Thyroid gland (tissue), 4 donors: ENCODE results near the gene CWF19L2. TPM values are rescaled to one million over a fixed set of nuclear protein-coding genes. Genes with fewer than 3 reads are reported as not detected.
"Not testable (repeated sequence)": the region's sequence is repeated elsewhere in the genome, so short reads cannot be mapped to it uniquely, and the experiment has no call there.

ENCODE experiments used
- DNase-seq, 2 donors: peaks; one replicate each; pipeline ENCODE4 v3.0.0-alpha.2; 2019
- H3K27ac ChIP-seq, 3 donors: fragments of 200-600 bp; sonication (generic); 1 replicate in 2 of 3; 2 replicates in 1 of 3; pipeline ENCODE4 v1.5.1; 2016 to 2019; ENCODE audit warnings: mild to moderate bottlenecking in 1 of 3, moderate library complexity in 1 of 3
- H3K27me3 ChIP-seq: fragments of 200-600 bp; sonication (generic); one replicate; pipeline ENCODE4 v1.5.1; 2019
- H3K36me3 ChIP-seq, 2 donors: fragments of 200-600 bp; sonication (generic); one replicate each; pipeline ENCODE4 v1.5.1; 2016 to 2019
- H3K4me1 ChIP-seq, 2 donors: fragments of 200-600 bp; sonication (generic); one replicate each; pipeline ENCODE4 v1.5.1; 2017 to 2019
- H3K4me3 ChIP-seq, 3 donors: fragments of 200-600 bp; sonication (generic); replicated peaks in 1 of 3; 1 replicate in 2 of 3; 2 replicates in 1 of 3; pipeline ENCODE4 v1.5.1; 2016; ENCODE audit warnings: mild to moderate bottlenecking in 1 of 3
- H3K9me3 ChIP-seq: fragments of 200-600 bp; sonication (generic); one replicate; pipeline ENCODE4 v1.5.1; 2017
- CTCF ChIP-seq, 6 experiments: fragments of 200-600 bp in 3 of 6; fragments of 450-650 bp in 3 of 6; sonication (generic) in 3 of 6; IDR thresholded peaks; one replicate each; pipeline ENCODE4 v1.5.1; 2016 to 2019; ENCODE audit warnings: antibody characterized with exemption in 6 of 6, mild to moderate bottlenecking in 2 of 6, inconsistent platforms in 1 of 6, moderate library complexity in 1 of 6
- POLR2A ChIP-seq, 2 donors: fragments of 450-650 bp; IDR thresholded peaks; one replicate each; pipeline ENCODE4 v1.6.1; 2017; ENCODE audit warnings: antibody characterized with exemption in 2 of 2, mild to moderate bottlenecking in 2 of 2, moderate library complexity in 1 of 2
- WGBS, 2 donors: methylation state at CpG; one replicate each; pipeline ENCODE4 v1.1.5; 2017; 5-methylcytosine and 5-hydroxymethylcytosine counted together
- intact Hi-C: fragments of 100-400 bp; cut with DNase I; formaldehyde crosslinking; loops from one replicate; pipeline ENCODE4 v1.15.1; 2023
- total RNA-seq, 4 donors: library from RNA; depleted of rRNA; stranded (reverse); fragments of >200 nt; gene quantifications; one replicate each; pipeline ENCODE4 v1.2.3, GENCODE V29; 2016

CWF19L2 gene
- total RNA-seq, 4 donors from 2014 or later: 26.2 to 50.9 (median 34.3) TPM

- intact Hi-C loops: no loop called here
Observed at GRCh38 chr11:107413352-107413751, 44.3 kb downstream of the CWF19L2 start.

GRCh38 chr11:107408762-107409211 is 48.8 kb downstream of the CWF19L2 start:
- TF ChIP-seq CTCF (IDR thresholded peaks at IDR 0.05): no peak
- TF ChIP-seq POLR2A (IDR thresholded peaks at IDR 0.05): no peak
- intact Hi-C loops: no loop called here
- 89 to 96% methylated on average over 1 of the region's 1 CpG for WGBS, 2 donors

More at GRCh38 chr11:107413352-107413751, 44.3 kb downstream of the CWF19L2 start:
- 91 to 94% methylated on average over 1 of the region's 1 CpG for WGBS, 2 donors
- no peak for DNase-seq
- TF ChIP-seq CTCF (IDR thresholded peaks at IDR 0.05): no peak
- TF ChIP-seq POLR2A (IDR thresholded peaks at IDR 0.05): no peak
- peaks cover 0 to 3% of the 10 kb centered on the region in 2 donors for H3K36me3 ChIP-seq
- no peak overlapping the region for H3K4me3 ChIP-seq
- H3K4me1 ChIP-seq: no peaks in the 10 kb centered on the region
- no peaks in the 10 kb centered on the region for H3K27me3 ChIP-seq
- H3K27ac ChIP-seq: no peak overlapping the region
- H3K9me3 ChIP-seq: no peaks in the 10 kb centered on the region

GRCh38 chr11:107405260-107405659 is 52.4 kb downstream of the CWF19L2 start:
- no peak for DNase-seq
- WGBS, 2 donors: 91 to 95% methylated on average over 1 of the region's 1 CpG
- no peaks in the 10 kb centered on the region for H3K36me3 ChIP-seq
- no peak for TF ChIP-seq CTCF (IDR thresholded peaks at IDR 0.05)
- no peak for TF ChIP-seq POLR2A (IDR thresholded peaks at IDR 0.05)
- intact Hi-C loops: no loop called here
- H3K4me3 ChIP-seq: no peak overlapping the region
- H3K27ac ChIP-seq: no peak overlapping the region
- H3K27me3 ChIP-seq: no peaks in the 10 kb centered on the region
- no peaks in the 10 kb centered on the region for H3K4me1 ChIP-seq
- no peaks in the 10 kb centered on the region for H3K9me3 ChIP-seq

More at GRCh38 chr11:107408762-107409211, 48.8 kb downstream of the CWF19L2 start:
- Histone ChIP-seq H3K36me3 (peaks cover 0 to 3% of the 10 kb centered on the region in 2 donors), H3K9me3 (no peaks in the 10 kb centered on the region), H3K27me3 (no peaks in the 10 kb centered on the region), H3K4me3 (no peak overlapping the region), H3K4me1 (no peaks in the 10 kb centered on the region), H3K27ac (no peak overlapping the region)
- DNase-seq: no peak

- H3K27me3 ChIP-seq, intact Hi-C loops, H3K9me3 ChIP-seq, H3K4me3 ChIP-seq, DNase-seq, H3K36me3 ChIP-seq, H3K4me1 ChIP-seq, H3K27ac ChIP-seq: not testable (repeated sequence)
- 87 to 92% methylated on average over 2 of the region's 2 CpGs for WGBS, 2 donors
Observed at GRCh38 chr11:107401131-107401530, 56.5 kb downstream of the CWF19L2 start.

GRCh38 chr11:107397357-107397756 is 60.3 kb downstream of the CWF19L2 start:
- H3K36me3 ChIP-seq: peaks cover 3 to 8% of the 10 kb centered on the region in 2 donors
- H3K27ac ChIP-seq: no peak overlapping the region
- H3K4me1 ChIP-seq: no peaks in the 10 kb centered on the region
- 82% methylated on average over 4 of the region's 4 CpGs; no CpG with 5 or more reads in 1 of the 2 donors for WGBS, 2 donors
- no peak for DNase-seq
- intact Hi-C loops: no loop called here
- no peaks in the 10 kb centered on the region for H3K27me3 ChIP-seq
- H3K9me3 ChIP-seq: no peaks in the 10 kb centered on the region
- no peak overlapping the region for H3K4me3 ChIP-seq
- TF ChIP-seq CTCF (IDR thresholded peaks at IDR 0.05): no peak

- Histone ChIP-seq H3K36me3 (peaks cover 6 to 14% of the 10 kb centered on the region in 2 donors), H3K27ac (no peak overlapping the region), H3K4me1 (no peaks in the 10 kb centered on the region), H3K27me3 (no peaks in the 10 kb centered on the region), H3K4me3 (no peak overlapping the region), H3K9me3 (no peaks in the 10 kb centered on the region)
- WGBS, 2 donors: 95 to 96% methylated on average over 3 of the region's 3 CpGs
- TF ChIP-seq CTCF (IDR thresholded peaks at IDR 0.05) (no peak), POLR2A (IDR thresholded peaks at IDR 0.05) (no peak)
- intact Hi-C loops: no loop called here
- no peak for DNase-seq
Observed at GRCh38 chr11:107392611-107393010, 65.0 kb downstream of the CWF19L2 start.

- 95 to 100% methylated on average over 4 of the region's 4 CpGs for WGBS, 2 donors
- H3K4me3 ChIP-seq, H3K9me3 ChIP-seq, H3K27me3 ChIP-seq, DNase-seq, H3K27ac ChIP-seq, intact Hi-C loops, H3K4me1 ChIP-seq: not testable (repeated sequence)
- H3K36me3 ChIP-seq: peaks cover 6 to 14% of the 10 kb centered on the region in 2 donors
Observed at GRCh38 chr11:107390701-107391100, 66.9 kb downstream of the CWF19L2 start.
